Stimulated activated CD8-positive, alpha-beta memory T cell treated with anti-CD3 and anti-CD28 coated beads, Interleukin-4, amount 100 ng/mL, for 48 hours (primary cell): ENCODE results near the gene GSTP1.
"Not testable (repeated sequence)": the region's sequence is repeated elsewhere in the genome, so short reads cannot be mapped to it uniquely, and the experiment has no call there.

Experiments
- DNase-seq: peaks from one replicate; pipeline ENCODE4 v3.0.0-alpha.2; 2020

Gene GSTP1

GRCh38 chr11:67583247-67584204 is at the start of gene GSTP1:
GSTP1 (plus strand) TSS chr11:67583812; CDS start chr11:67583844, 32 bp downstream.
- DNase-seq, result peak; percentile 88

- no peak for DNase-seq
Observed at GRCh38 chr11:67534070-67534679, 49.4 kb upstream of the GSTP1 start.

- no peak for DNase-seq
Observed at GRCh38 chr11:67535561-67535960, 48.1 kb upstream of the GSTP1 start.

GRCh38 chr11:67538306-67538705 is 45.3 kb upstream of the GSTP1 start:
- DNase-seq, result no peak

GRCh38 chr11:67538823-67539505 is 44.6 kb upstream of the GSTP1 start:
- no peak for DNase-seq

- no peak for DNase-seq
Observed at GRCh38 chr11:67539550-67539949, 44.1 kb upstream of the GSTP1 start.

GRCh38 chr11:67541198-67541597 is 42.4 kb upstream of the GSTP1 start:
- DNase-seq, result no peak

- no peak for DNase-seq
Observed at GRCh38 chr11:67542169-67542568, 41.4 kb upstream of the GSTP1 start.

GRCh38 chr11:67542971-67543370 is 40.6 kb upstream of the GSTP1 start:
- DNase-seq, result no peak

GRCh38 chr11:67543585-67543984 is 40.0 kb upstream of the GSTP1 start:
- no peak for DNase-seq

GRCh38 chr11:67544616-67545242 is 38.9 kb upstream of the GSTP1 start:
- DNase-seq, result no peak

- DNase-seq, result no peak
Observed at GRCh38 chr11:67545280-67545679, 38.3 kb upstream of the GSTP1 start.

GRCh38 chr11:67548112-67548511 is 35.5 kb upstream of the GSTP1 start:
- not testable (repeated sequence) for DNase-seq

GRCh38 chr11:67548555-67549110 is 35.0 kb upstream of the GSTP1 start:
- no peak for DNase-seq

GRCh38 chr11:67551127-67551526 is 32.5 kb upstream of the GSTP1 start:
- DNase-seq, result no peak

- DNase-seq, result not testable (repeated sequence)
Observed at GRCh38 chr11:67551697-67552096, 31.9 kb upstream of the GSTP1 start.

- DNase-seq, result no peak
Observed at GRCh38 chr11:67556244-67556643, 27.4 kb upstream of the GSTP1 start.

GRCh38 chr11:67558084-67558772 is 25.4 kb upstream of the GSTP1 start:
- DNase-seq, result no peak

GRCh38 chr11:67561971-67562619 is 21.5 kb upstream of the GSTP1 start:
- no peak for DNase-seq

GRCh38 chr11:67562963-67563704 is 20.5 kb upstream of the GSTP1 start:
- DNase-seq, result no peak

GRCh38 chr11:67563705-67564114 is 19.9 kb upstream of the GSTP1 start:
- DNase-seq, result not testable (repeated sequence)
